HepG2 (cell line): ENCODE measurements around the gene SULT4A1.

Experiments used
- ATF7 ChIP-seq, 2 experiments: fragments of 450-650 bp in 1 of 2; sonication (generic) in 1 of 2; formaldehyde crosslinking in 1 of 2; IDR thresholded peaks; 2 replicates each; pipeline versions ENCODE4 v1.4.0 to v1.6.1; 2016 to 2020; ENCODE audit warnings: antibody characterized with exemption in 1 of 2, mild to moderate bottlenecking in 1 of 2, missing genetic modification reagents in 1 of 2
- CTCF ChIP-seq: sonication (generic); formaldehyde crosslinking; IDR thresholded peaks from 2 replicates; pipeline ENCODE4 v1.5.0; 2020; ENCODE audit warnings: mild to moderate bottlenecking, missing genetic modification reagents, moderate library complexity
- ESRRA ChIP-seq: sonication (generic); formaldehyde crosslinking; IDR thresholded peaks from 2 replicates; pipeline ENCODE4 v1.5.1; 2020; ENCODE audit warnings: mild to moderate bottlenecking, low read depth, missing genetic modification reagents
- FOXA1 ChIP-seq, 2 experiments: fragments of 450-650 bp in 1 of 2; sonication (generic) in 1 of 2; formaldehyde crosslinking in 1 of 2; IDR thresholded peaks; 2 replicates each; pipeline versions ENCODE4 v1.4.0 to v1.6.1; 2016 to 2020; ENCODE audit warnings: missing genetic modification reagents in 1 of 2
- FOXM1 ChIP-seq: sonication (generic); formaldehyde crosslinking; IDR thresholded peaks from 2 replicates; pipeline ENCODE4 v1.5.0; 2020; ENCODE audit warnings: missing genetic modification reagents
- HDAC2 ChIP-seq: sonication (generic); formaldehyde crosslinking; IDR thresholded peaks from 2 replicates; pipeline ENCODE4 v1.4.0; 2020; ENCODE audit warnings: missing genetic modification reagents
- MAX ChIP-seq: IDR thresholded peaks from 2 replicates; pipeline ENCODE4 v1.6.1; 2012; ENCODE audit warnings: inconsistent platforms
- PAF1 ChIP-seq: IDR thresholded peaks from 2 replicates; pipeline ENCODE4 v1.6.1; 2016; ENCODE audit warnings: missing genetic modification reagents, missing compliant biosample characterization
- PCBP1 ChIP-seq: fragments of 200-400 bp; formaldehyde crosslinking; IDR thresholded peaks from 2 replicates; pipeline ENCODE4 v1.6.1; 2017; ENCODE audit warnings: mild to moderate bottlenecking, low read depth, low read length, borderline replicate concordance
- POLR2A ChIP-seq, 2 experiments: IDR thresholded peaks; 2 replicates each; pipeline ENCODE4 v1.6.1; 2011; ENCODE audit warnings: low read depth in 2 of 2, low read length in 2 of 2, mild to moderate bottlenecking in 1 of 2, moderate library complexity in 1 of 2; ENCODE audit not compliant: insufficient read depth in 1 of 2
- ZNF740 ChIP-seq: sonication (generic); formaldehyde crosslinking; IDR thresholded peaks from 2 replicates; pipeline ENCODE4 v1.4.0; 2020; ENCODE audit warnings: missing genetic modification reagents

GRCh38 chr22:43837666-43838065, 24.6 kb downstream of the SULT4A1 start:
- no peak for TF ChIP-seq MAX
- no peak for TF ChIP-seq HDAC2 (CRISPR knock-in tag)
- TF ChIP-seq CTCF (CRISPR knock-in tag): no peak
- no peak for TF ChIP-seq ESRRA (CRISPR knock-in tag)
- TF ChIP-seq PAF1 (CRISPR knock-in tag): no peak
- no peak for TF ChIP-seq FOXM1 (CRISPR knock-in tag)
- TF ChIP-seq FOXA1 (IDR thresholded peaks at IDR 0.05): no peak
- TF ChIP-seq FOXA1 (CRISPR knock-in tag; IDR thresholded peaks at IDR 0.05): no peak
- no peak for TF ChIP-seq POLR2A (IDR thresholded peaks at IDR 0.05; ENCODE audit: insufficient read depth in 1 of 2, low read depth in 2 of 2, low read length in 2 of 2)
- TF ChIP-seq ATF7 (IDR thresholded peaks at IDR 0.05): no peak
- TF ChIP-seq ATF7 (CRISPR knock-in tag; IDR thresholded peaks at IDR 0.05): no peak
- TF ChIP-seq PCBP1: no peak
- no peak for TF ChIP-seq ZNF740 (CRISPR knock-in tag)
